ENCODE measurements around the gene DLG2.

- no peak for TF ChIP-seq ZBTB5 (IDR thresholded peaks at IDR 0.05)
- no peak for TF ChIP-seq NCOR1 (IDR thresholded peaks at IDR 0.05)
- no peak for TF ChIP-seq FOXA1 (IDR thresholded peaks at IDR 0.05; ENCODE audit: borderline replicate concordance)
- no peak for TF ChIP-seq SMAD2 (IDR thresholded peaks at IDR 0.05; ENCODE audit: low read depth, low read length)
- TF ChIP-seq FOXP1 (CRISPR knock-in tag; IDR thresholded peaks at IDR 0.05) = no peak
- no peak for TF ChIP-seq NCOA2 (IDR thresholded peaks at IDR 0.05; ENCODE audit: partially characterized antibody in 2 of 2)
Observed at GRCh38 chr11:83736684-83737083, 1890.5 kb downstream of the DLG2 start.

Measured in K562 (cell line).